H9 (cell line): ENCODE measurements around the gene MADCAM1. TPM values are rescaled to one million over a fixed set of nuclear protein-coding genes. Genes with fewer than 3 reads are reported as not detected.

Experiments
- DNase-seq: peaks from one replicate; pipeline ENCODE4 v3.0.0-alpha.2; 2017
- H2AFZ ChIP-seq: one replicate; pipeline ENCODE4 v1.6.1; 2013; ENCODE audit warnings: mild to moderate bottlenecking, low read length, control low read depth, moderate library complexity
- H2AK5ac ChIP-seq: 2 replicates; pipeline ENCODE4 v1.6.1; 2013; ENCODE audit warnings: low read length, control low read depth, mixed read lengths; ENCODE audit not compliant: insufficient read length
- H2BK120ac ChIP-seq: one replicate; pipeline ENCODE4 v1.6.1; 2013; ENCODE audit warnings: low read depth, mild to moderate bottlenecking, low read length, control low read depth, inconsistent platforms; ENCODE audit not compliant: poor library complexity, severe bottlenecking
- H2BK12ac ChIP-seq: 2 replicates; pipeline ENCODE4 v1.6.1; 2013; ENCODE audit warnings: low read length, control low read depth, mixed read lengths, low read depth; ENCODE audit not compliant: insufficient read length
- H2BK15ac ChIP-seq: 2 replicates; pipeline ENCODE4 v1.6.1; 2013; ENCODE audit warnings: low read depth, low read length, control low read depth
- H2BK20ac ChIP-seq: one replicate; pipeline ENCODE4 v1.6.1; 2013; ENCODE audit warnings: low read depth, mild to moderate bottlenecking, low read length, control low read depth, inconsistent platforms; ENCODE audit not compliant: poor library complexity, severe bottlenecking
- H2BK5ac ChIP-seq: 2 replicates; pipeline ENCODE4 v1.6.1; 2013; ENCODE audit warnings: low read length, control low read depth, mixed read lengths; ENCODE audit not compliant: insufficient read length
- H3K14ac ChIP-seq: 2 replicates; pipeline ENCODE4 v1.6.1; 2013; ENCODE audit warnings: low read length, control low read depth; ENCODE audit not compliant: insufficient read depth
- H3K18ac ChIP-seq: 2 replicates; pipeline ENCODE4 v1.6.1; 2013; ENCODE audit warnings: low read depth, mild to moderate bottlenecking, mixed read lengths, low read length, control low read depth; ENCODE audit not compliant: insufficient read length
- H3K23ac ChIP-seq: 2 replicates; pipeline ENCODE4 v1.6.1; 2013; ENCODE audit warnings: low read length, control low read depth, mixed read lengths, low read depth; ENCODE audit not compliant: insufficient read length
- H3K23me2 ChIP-seq: 2 replicates; pipeline ENCODE4 v1.6.1; 2013; ENCODE audit warnings: low read depth, mild to moderate bottlenecking, mixed read lengths, low read length, control low read depth; ENCODE audit not compliant: insufficient read length, poor library complexity, severe bottlenecking
- H3K27ac ChIP-seq: 2 replicates; pipeline ENCODE4 v1.5.1; 2013; ENCODE audit warnings: low read length, control low read depth, mixed read lengths, low read depth; ENCODE audit not compliant: insufficient read length
- H3K27me3 ChIP-seq: 2 replicates; pipeline ENCODE4 v1.6.1; 2013; ENCODE audit warnings: low read length, control low read depth, inconsistent platforms; ENCODE audit not compliant: insufficient read depth
- H3K4ac ChIP-seq: 2 replicates; pipeline ENCODE4 v1.6.1; 2013; ENCODE audit warnings: low read depth, mild to moderate bottlenecking, control low read depth, inconsistent platforms, low read length, moderate library complexity
- H3K4me1 ChIP-seq: 2 replicates; pipeline ENCODE4 v1.6.1; 2013; ENCODE audit warnings: low read length, control low read depth, inconsistent platforms; ENCODE audit not compliant: insufficient read depth
- H3K4me2 ChIP-seq: 2 replicates; pipeline ENCODE4 v1.6.1; 2013; ENCODE audit warnings: low read length, control low read depth, mixed read lengths; ENCODE audit not compliant: insufficient read length, insufficient read depth
- H3K56ac ChIP-seq: 2 replicates; pipeline ENCODE4 v1.6.1; 2013; ENCODE audit warnings: low read depth, mild to moderate bottlenecking, mixed read lengths, low read length, control low read depth; ENCODE audit not compliant: insufficient read length
- H3K79me1 ChIP-seq: 2 replicates; pipeline ENCODE4 v1.6.1; 2013; ENCODE audit warnings: low read depth, mild to moderate bottlenecking, moderate library complexity, low read length, control low read depth, inconsistent platforms; ENCODE audit not compliant: insufficient read depth, poor library complexity, severe bottlenecking
- H3K79me2 ChIP-seq: 2 replicates; pipeline ENCODE4 v1.6.1; 2013; ENCODE audit warnings: low read length, control low read depth, inconsistent platforms; ENCODE audit not compliant: insufficient read depth
- H3K9ac ChIP-seq: 2 replicates; pipeline ENCODE4 v1.6.1; 2013; ENCODE audit warnings: low read length, control low read depth, mixed read lengths; ENCODE audit not compliant: insufficient read length; ENCODE audit errors: extremely low read depth
- H3K9me3 ChIP-seq: one replicate; pipeline ENCODE4 v1.6.1; 2013; ENCODE audit warnings: low read depth, low read length, inconsistent platforms; ENCODE audit not compliant: control insufficient read depth
- H3T11ph ChIP-seq: one replicate; pipeline ENCODE4 v1.6.1; 2013; ENCODE audit warnings: mild to moderate bottlenecking, low read length, control low read depth, inconsistent platforms
- H4K20me1 ChIP-seq: one replicate; pipeline ENCODE4 v1.6.1; 2013; ENCODE audit not compliant: control insufficient read depth, insufficient read length, insufficient read depth
- H4K5ac ChIP-seq: 2 replicates; pipeline ENCODE4 v1.6.1; 2013; ENCODE audit warnings: low read depth, mild to moderate bottlenecking, mixed read lengths, low read length, control low read depth; ENCODE audit not compliant: insufficient read length
- H4K8ac ChIP-seq: replicated peaks from 2 replicates; pipeline ENCODE4 v1.6.1; 2013; ENCODE audit warnings: low read length, control low read depth, mixed read lengths, low read depth; ENCODE audit not compliant: insufficient read length
- H4K91ac ChIP-seq: 2 replicates; pipeline ENCODE4 v1.6.1; 2013; ENCODE audit warnings: low read depth, mild to moderate bottlenecking, moderate library complexity, mixed read lengths, low read length, control low read depth; ENCODE audit not compliant: insufficient read length
- H3K27ac Mint-ChIP-seq, 3 experiments: 2 replicates in 2 of 3; 3 replicates in 1 of 3; pipeline ENCODE4 v1.8.0; 2020 to 2021; ENCODE audit warnings: mixed read lengths in 3 of 3, mild to moderate bottlenecking in 1 of 3, moderate library complexity in 1 of 3
- H3K27me3 Mint-ChIP-seq: 2 replicates; pipeline ENCODE4 v1.8.0; 2021; ENCODE audit warnings: low read depth, mild to moderate bottlenecking, moderate library complexity, mixed read lengths
- H3K36me3 Mint-ChIP-seq, 3 experiments: 2 replicates in 2 of 3; 3 replicates in 1 of 3; pipeline ENCODE4 v1.8.0; 2020 to 2021; ENCODE audit warnings: low read depth in 3 of 3, mixed read lengths in 3 of 3; ENCODE audit not compliant: insufficient read depth in 1 of 3
- H3K4me1 Mint-ChIP-seq, 2 experiments: 2 replicates each; pipeline ENCODE4 v1.8.0; 2020; ENCODE audit warnings: mixed read lengths in 2 of 2
- H3K4me3 Mint-ChIP-seq, 2 experiments: 2 replicates in 1 of 2; 3 replicates in 1 of 2; pipeline ENCODE4 v1.8.0; 2020 to 2021; ENCODE audit warnings: mild to moderate bottlenecking in 2 of 2, mixed read lengths in 2 of 2, moderate library complexity in 1 of 2
- H3K9me3 Mint-ChIP-seq, 2 experiments: 2 replicates in 1 of 2; 3 replicates in 1 of 2; pipeline ENCODE4 v1.8.0; 2020; ENCODE audit warnings: mild to moderate bottlenecking in 2 of 2, mixed read lengths in 2 of 2, moderate library complexity in 1 of 2
- CTCF ChIP-seq: fragments of 200-600 bp; sonication (generic); conservative IDR thresholded peaks from 3 replicates; pipeline ENCODE4 v1.8.0; 2021; ENCODE audit warnings: antibody characterized with exemption, mild to moderate bottlenecking
- WGBS: extraction: QIAGEN DNeasy Blood & Tissue Kit; methylation state at CpG from one replicate; pipeline ENCODE4 v1.1.7; 2013; ENCODE audit warnings: missing lambda C conversion rate, low lambda C conversion rate, mixed read lengths; ENCODE audit not compliant: insufficient read length; ENCODE audit errors: extremely low coverage; 5-methylcytosine and 5-hydroxymethylcytosine counted together
- total RNA-seq: library from RNA; stranded (reverse); gene quantifications from 2 replicates; pipeline ENCODE4 v1.2.1, GENCODE V29; 2021

Gene MADCAM1
- total RNA-seq, 1 experiment from 2014 or later, result 1.2 TPM

- no peak overlapping the region for H3K18ac ChIP-seq
- Mint-ChIP-seq H3K4me3 (no peak overlapping the region), H3K9me3 (peaks cover 10 to 16% of the 10 kb centered on the region in 2 experiments), H3K27me3 (peaks cover 15% of the 10 kb centered on the region), H3K36me3 (peaks cover 0 to 10% (median 9%) of the 10 kb centered on the region in 3 experiments; a peak in 5 of 7 replicates), H3K4me1 (peaks cover 4 to 5% of the 10 kb centered on the region in 2 experiments; a peak in 3 of 4 replicates), H3K27ac (no peak overlapping the region)
- peaks cover 3% of the 10 kb centered on the region for H3K23me2 ChIP-seq
- no peak overlapping the region for H4K8ac ChIP-seq
- no peak overlapping the region for H3K9ac ChIP-seq
- H2AK5ac ChIP-seq, result no peak overlapping the region
- H4K91ac ChIP-seq, result no peak overlapping the region
- H3T11ph ChIP-seq, result no peak overlapping the region
- H3K56ac ChIP-seq, result no peak overlapping the region
- no peak overlapping the region for H2BK20ac ChIP-seq
- H3K79me2 ChIP-seq, result no peaks in the 10 kb centered on the region
- no peak for DNase-seq
- no peaks in the 10 kb centered on the region; the same call in 1 of the 2 replicates for H3K27me3 ChIP-seq
- H3K23ac ChIP-seq, result no peak overlapping the region
- no peak overlapping the region for H2BK5ac ChIP-seq
- H3K79me1 ChIP-seq, result no peaks in the 10 kb centered on the region
- no peak overlapping the region for H3K27ac ChIP-seq
- no peaks in the 10 kb centered on the region for H4K20me1 ChIP-seq
- no peak overlapping the region for H3K14ac ChIP-seq
- no peaks in the 10 kb centered on the region for H3K9me3 ChIP-seq
- no peak overlapping the region for H3K4ac ChIP-seq
- H3K4me2 ChIP-seq, result no peak overlapping the region
- no CpG with 5 or more reads among the region's 31 CpGs for WGBS
- H4K5ac ChIP-seq, result no peak overlapping the region
- H2AFZ ChIP-seq, result no peak overlapping the region
- no peak overlapping the region for H2BK120ac ChIP-seq
- H3K4me1 ChIP-seq, result no peaks in the 10 kb centered on the region
- H2BK12ac ChIP-seq, result no peak overlapping the region
- 0 out of 2 replicates have a peak overlapping the region, but pooled peaks have one; percentile 37 for H2BK15ac ChIP-seq
- no peak for TF ChIP-seq CTCF
Measured at GRCh38 chr19:455851-456546, 40.3 kb upstream of the MADCAM1 start.
